Endothelial cell of umbilical vein (primary cell): ENCODE measurements around the gene RBM47. TPM values are rescaled to one million over a fixed set of nuclear protein-coding genes. Genes with fewer than 3 reads are reported as not detected.

Experiments used
- BruUV-seq: library from RNA; stranded (reverse); fragments of 400-500 nt; replicated peaks from 2 replicates; lab custom pipeline; 2021; lab: Mats Ljungman, UMichigan
- CTCF ChIA-PET: fragments of 300-600, 350-600 bp; sonication (Branson Sonifier 250); formaldehyde crosslinking; loops from one replicate; lab custom pipeline; 2021; ENCODE audit warnings: antibody characterized with exemption, inconsistent platforms; lab: Charles Lee
- POLR2A ChIA-PET: fragments of 300-600, 350-600 bp; sonication (Branson Sonifier 250); formaldehyde crosslinking; loops from one replicate; lab custom pipeline; 2021; ENCODE audit warnings: antibody characterized with exemption, inconsistent platforms; lab: Charles Lee
- DNase-seq: peaks from one replicate; pipeline ENCODE4 v3.0.0-alpha.2; 2011; ENCODE audit warnings: low read depth, low spot score
- FAIRE-seq: peaks from 2 replicates; lab custom pipeline; 2011; peaks lifted over from hg19 to GRCh38; lab: Jason Lieb, UNC
- H2AFZ ChIP-seq: 2 replicates; pipeline ENCODE4 v1.6.0; 2012; ENCODE audit warnings: low read depth, low read length, control low read depth, inconsistent platforms
- H3K27ac ChIP-seq: 2 replicates; pipeline ENCODE4 v1.5.1; 2011; ENCODE audit warnings: low read depth, mild to moderate bottlenecking, control low read depth, low read length, moderate library complexity; ENCODE audit not compliant: insufficient read depth
- H3K27me3 ChIP-seq, 2 experiments: 2 replicates each; pipeline versions ENCODE4 v1.6.0 to v1.6.1; 2011; ENCODE audit warnings: low read length in 2 of 2, mixed read lengths in 1 of 2; ENCODE audit not compliant: control insufficient read depth in 2 of 2, insufficient read depth in 2 of 2
- H3K36me3 ChIP-seq, 2 experiments: 2 replicates in 1 of 2; 3 replicates in 1 of 2; pipeline ENCODE4 v1.5.1; 2011; ENCODE audit warnings: low read length in 2 of 2, mild to moderate bottlenecking in 1 of 2, moderate library complexity in 1 of 2; ENCODE audit not compliant: control insufficient read depth in 2 of 2, insufficient read depth in 2 of 2; ENCODE audit errors: extremely low read depth in 1 of 2
- H3K4me1 ChIP-seq: 3 replicates; pipeline ENCODE4 v1.5.1; 2011; ENCODE audit warnings: mild to moderate bottlenecking, low read length; ENCODE audit not compliant: control insufficient read depth, insufficient read depth; ENCODE audit errors: extremely low read depth
- H3K4me2 ChIP-seq: 2 replicates; pipeline ENCODE4 v1.6.1; 2011; ENCODE audit warnings: low read length, control low read depth, mixed read lengths; ENCODE audit not compliant: insufficient read depth
- H3K4me3 ChIP-seq, 3 experiments: fragments of 200-600 bp in 1 of 3; sonication (generic), shearing (Covaris generic) in 1 of 3; replicated peaks in 1 of 3; 2 replicates each; pipeline ENCODE4 v1.5.1; 2011 to 2016; ENCODE audit warnings: control low read depth in 3 of 3, low read length in 3 of 3, mild to moderate bottlenecking in 2 of 3, inconsistent platforms in 1 of 3, low read depth in 1 of 3, moderate library complexity in 1 of 3; ENCODE audit not compliant: insufficient read depth in 1 of 3
- H3K79me2 ChIP-seq: 2 replicates; pipeline ENCODE4 v1.6.0; 2012; ENCODE audit warnings: low read length, inconsistent platforms; ENCODE audit not compliant: control insufficient read depth, insufficient read depth
- H3K9ac ChIP-seq: replicated peaks from 2 replicates; pipeline ENCODE3; 2011; ENCODE audit warnings: low read length, control low read depth; ENCODE audit not compliant: insufficient read depth; ENCODE audit errors: extremely low read depth
- H3K9me1 ChIP-seq: replicated peaks from 3 replicates; pipeline ENCODE4 v1.6.0; 2011; ENCODE audit warnings: mild to moderate bottlenecking, low read length; ENCODE audit not compliant: control insufficient read depth, insufficient read depth; ENCODE audit errors: extremely low read depth
- H3K9me3 ChIP-seq: replicated peaks from 2 replicates; pipeline ENCODE4 v1.5.1; 2012; ENCODE audit warnings: low read length, inconsistent platforms; ENCODE audit not compliant: control insufficient read depth, insufficient read depth
- H4K20me1 ChIP-seq: replicated peaks from 2 replicates; pipeline ENCODE3; 2011; ENCODE audit warnings: mild to moderate bottlenecking, low read length; ENCODE audit not compliant: control insufficient read depth, insufficient read depth; ENCODE audit errors: extremely low read depth
- CTCF ChIP-seq, 2 donors: IDR thresholded peaks; 1 replicate in 1 of 2; 2 replicates in 1 of 2; pipeline ENCODE4 v1.5.1; 2011; ENCODE audit warnings: low read length in 2 of 2, mild to moderate bottlenecking in 2 of 2, moderate library complexity in 2 of 2, control low read depth in 1 of 2, inconsistent platforms in 1 of 2, low read depth in 1 of 2; ENCODE audit not compliant: insufficient read depth in 1 of 2; ENCODE audit errors: extremely low read depth in 1 of 2
- EZH2 ChIP-seq: IDR thresholded peaks from 2 replicates; pipeline ENCODE4 v1.6.1; 2012; ENCODE audit warnings: borderline replicate concordance, low read depth, mild to moderate bottlenecking, moderate library complexity, low read length, inconsistent platforms; ENCODE audit not compliant: severe bottlenecking
- FOS ChIP-seq: IDR thresholded peaks from 2 replicates; pipeline ENCODE4 v1.6.1; 2011; ENCODE audit warnings: mild to moderate bottlenecking, low read length, moderate library complexity, borderline replicate concordance; ENCODE audit not compliant: insufficient read depth
- GATA2 ChIP-seq: IDR thresholded peaks from 2 replicates; pipeline ENCODE4 v1.7.0; 2011; ENCODE audit warnings: low read depth, mild to moderate bottlenecking, moderate library complexity, mixed read lengths, low read length; ENCODE audit not compliant: insufficient read length, insufficient read depth
- JUN ChIP-seq: IDR thresholded peaks from 2 replicates; pipeline ENCODE4 v1.6.1; 2011; ENCODE audit warnings: borderline replicate concordance, low read depth; ENCODE audit not compliant: insufficient read length, insufficient read depth
- MYC ChIP-seq: IDR thresholded peaks from one replicate; pipeline ENCODE4 v1.6.1; 2011; ENCODE audit warnings: mild to moderate bottlenecking, low read depth, low read length
- POLR2A ChIP-seq: IDR thresholded peaks from 2 replicates; pipeline ENCODE4 v1.6.1; 2012; ENCODE audit warnings: low read depth, mild to moderate bottlenecking, control low read depth, low read length
- POLR2AphosphoS5 ChIP-seq: IDR thresholded peaks from 2 replicates; pipeline ENCODE4 v1.6.1; 2012; ENCODE audit warnings: low read depth, mild to moderate bottlenecking, control low read depth, low read length, moderate library complexity; ENCODE audit not compliant: insufficient read depth
- dilution Hi-C: fragments of 300-500 bp; cut with MboI; formaldehyde crosslinking; loops from one replicate; pipeline ENCODE4 v1.15.0; 2019; ENCODE audit warnings: low sequenced_read_pairs; ENCODE audit not compliant: extremely low pct_ligation_motif_present
- intact Hi-C: fragments of 100-400 bp; cut with micrococcal nuclease; formaldehyde crosslinking; loops from one replicate; pipeline ENCODE4 v1.10.0; 2022
- polyA plus RNA-seq, 4 experiments: library from polyadenylated mRNA; depleted of rRNA in 3 of 4; stranded (reverse) in 3 of 4; unstranded in 1 of 4; fragments of >200 nt; gene quantifications; 2 replicates each; pipeline versions ENCODE4 v1.2.1 to v1.2.3, GENCODE V29; 2011 to 2012; ENCODE audit warnings: missing spikeins in 1 of 4
- total RNA-seq: library from RNA; stranded (reverse); gene quantifications from 2 replicates; pipeline ENCODE4 v1.2.3, GENCODE V29; 2021
- TF ChIP-seq, protein P1 (sequence below): IDR thresholded peaks from 2 replicates; pipeline ENCODE4 v1.6.1; 2011; ENCODE audit not compliant: insufficient read depth, insufficient read length

The RBM47 gene
- total and polyA plus RNA-seq, 2 donors (not counting 3 experiments of a cell fraction or from before 2014, with no cell fraction given): not detected

- Histone ChIP-seq H3K9me1 (no peaks in the 10 kb centered on the region), H3K9ac (no peak overlapping the region), H3K27me3 (peaks cover 1 to 2% of the 10 kb centered on the region in 2 experiments), H3K79me2 (no peaks in the 10 kb centered on the region), H3K9me3 (no peaks in the 10 kb centered on the region), H3K4me3 (no peak overlapping the region), H3K4me2 (no peak overlapping the region), H3K4me1 (no peaks in the 10 kb centered on the region), H3K27ac (no peak overlapping the region), H4K20me1 (no peaks in the 10 kb centered on the region), H3K36me3 (no peaks in the 10 kb centered on the region), H2AFZ (no peak overlapping the region)
- dilution Hi-C loops (no loop called here), intact Hi-C loops (no loop called here)
- BruUV-seq: no TSS peak
- no peak for TF ChIP-seq GATA2
- TF ChIP-seq POLR2AphosphoS5: no peak
- TF ChIP-seq MYC: no peak
- no peak for TF ChIP-seq CTCF (IDR thresholded peaks at IDR 0.05; ENCODE audit: extremely low read depth in 1 of 2, insufficient read depth in 1 of 2, low read depth in 1 of 2, low read length in 2 of 2)
- no peak for TF ChIP-seq EZH2
- no peak for TF ChIP-seq POLR2A
- TF ChIP-seq, protein P1, sequence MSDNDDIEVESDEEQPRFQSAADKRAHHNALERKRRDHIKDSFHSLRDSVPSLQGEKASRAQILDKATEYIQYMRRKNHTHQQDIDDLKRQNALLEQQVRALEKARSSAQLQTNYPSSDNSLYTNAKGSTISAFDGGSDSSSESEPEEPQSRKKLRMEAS: no peak
- TF ChIP-seq FOS: no peak
- TF ChIP-seq JUN: no peak
- ChIA-PET CTCF (no interaction called here), POLR2A (no interaction called here)
- DNase-seq (no peak), FAIRE-seq (no peak)
These were observed 167.3 kb downstream of the RBM47 start for GRCh38 chr4:40462326-40462725.
